D721Med (cell line): ENCODE results near the gene SH3TC2.

Experiments used
- DNase-seq: peaks from one replicate; pipeline ENCODE4 v3.0.0; 2011; ENCODE audit warnings: low spot score; ENCODE audit not compliant: insufficient read length
- FAIRE-seq: peaks from 2 replicates; lab custom pipeline; 2011; peaks lifted over from hg19 to GRCh38; lab: Jason Lieb, UNC
- TF ChIP-seq, protein P1 (sequence below): IDR thresholded peaks from 2 replicates; pipeline ENCODE4 v1.5.1; 2012; ENCODE audit warnings: mild to moderate bottlenecking, control low read depth; ENCODE audit not compliant: insufficient read depth; ENCODE audit errors: missing control alignments

SH3TC2 gene

DNA sequence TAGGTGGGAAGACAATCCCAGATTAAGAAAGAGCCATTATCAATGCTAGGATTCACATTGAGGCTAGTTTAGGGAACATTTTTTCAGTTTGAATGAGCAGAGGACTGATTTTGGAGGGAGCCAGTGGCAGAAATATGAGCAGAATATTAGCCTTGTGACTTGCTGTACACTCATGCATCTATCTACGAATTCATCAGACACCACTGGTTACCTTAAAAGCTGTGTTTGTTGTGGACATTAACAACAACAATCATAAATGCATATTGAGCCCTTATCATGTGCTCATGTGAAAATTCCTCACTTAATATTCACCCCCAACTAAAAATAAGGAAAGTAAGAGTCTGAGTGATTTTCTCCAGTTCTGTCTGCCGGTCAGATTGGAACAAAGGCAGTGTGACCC lies 9.9 kb upstream of the SH3TC2 start:
- FAIRE-seq (no peak), DNase-seq (no peak)
- TF ChIP-seq, protein P1, sequence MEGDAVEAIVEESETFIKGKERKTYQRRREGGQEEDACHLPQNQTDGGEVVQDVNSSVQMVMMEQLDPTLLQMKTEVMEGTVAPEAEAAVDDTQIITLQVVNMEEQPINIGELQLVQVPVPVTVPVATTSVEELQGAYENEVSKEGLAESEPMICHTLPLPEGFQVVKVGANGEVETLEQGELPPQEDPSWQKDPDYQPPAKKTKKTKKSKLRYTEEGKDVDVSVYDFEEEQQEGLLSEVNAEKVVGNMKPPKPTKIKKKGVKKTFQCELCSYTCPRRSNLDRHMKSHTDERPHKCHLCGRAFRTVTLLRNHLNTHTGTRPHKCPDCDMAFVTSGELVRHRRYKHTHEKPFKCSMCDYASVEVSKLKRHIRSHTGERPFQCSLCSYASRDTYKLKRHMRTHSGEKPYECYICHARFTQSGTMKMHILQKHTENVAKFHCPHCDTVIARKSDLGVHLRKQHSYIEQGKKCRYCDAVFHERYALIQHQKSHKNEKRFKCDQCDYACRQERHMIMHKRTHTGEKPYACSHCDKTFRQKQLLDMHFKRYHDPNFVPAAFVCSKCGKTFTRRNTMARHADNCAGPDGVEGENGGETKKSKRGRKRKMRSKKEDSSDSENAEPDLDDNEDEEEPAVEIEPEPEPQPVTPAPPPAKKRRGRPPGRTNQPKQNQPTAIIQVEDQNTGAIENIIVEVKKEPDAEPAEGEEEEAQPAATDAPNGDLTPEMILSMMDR, result no peak

DNA sequence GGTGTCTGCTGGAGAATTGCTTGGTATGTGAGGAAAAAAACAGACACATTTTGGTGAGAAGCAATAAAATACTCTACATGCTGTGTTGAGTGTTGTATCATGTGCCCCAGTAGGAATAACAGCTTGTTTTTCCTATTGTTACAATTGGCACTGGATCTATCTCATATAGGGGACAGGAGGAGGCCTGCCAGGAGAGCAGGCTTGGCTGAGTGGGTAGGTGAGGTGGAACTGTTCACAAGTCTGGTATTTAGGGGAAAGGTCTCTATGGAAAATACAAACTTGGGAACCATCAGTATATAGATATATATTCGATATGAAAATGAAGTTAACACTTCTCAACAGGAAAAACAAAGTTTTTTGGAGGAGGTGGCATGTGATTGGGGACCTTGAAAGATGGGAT lies 9.5 kb upstream of the SH3TC2 start:
- DNase-seq (no peak), FAIRE-seq (no peak)
- TF ChIP-seq, protein P1, result no peak

DNA sequence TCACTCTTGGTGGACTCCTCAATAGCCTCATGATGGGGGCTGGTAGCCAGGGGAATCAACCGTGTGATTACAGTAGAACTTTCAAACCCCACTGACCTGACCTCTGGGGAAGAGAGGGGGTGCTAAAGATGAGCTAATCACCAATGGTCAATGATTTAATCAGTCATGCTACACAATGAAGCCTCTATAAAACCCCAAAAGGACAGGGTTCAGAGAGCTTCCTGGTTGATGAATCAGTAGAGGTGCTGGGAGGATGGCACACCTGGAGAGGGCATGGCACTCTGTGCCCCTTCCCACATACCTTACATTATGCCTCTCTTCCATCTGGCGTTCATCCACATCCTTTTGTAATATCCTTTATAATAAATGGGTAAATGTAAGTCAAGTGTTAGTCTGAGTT lies 8.9 kb upstream of the SH3TC2 start:
- no peak for FAIRE-seq
- DNase-seq, result no peak
- TF ChIP-seq, protein P1, result no peak

DNA sequence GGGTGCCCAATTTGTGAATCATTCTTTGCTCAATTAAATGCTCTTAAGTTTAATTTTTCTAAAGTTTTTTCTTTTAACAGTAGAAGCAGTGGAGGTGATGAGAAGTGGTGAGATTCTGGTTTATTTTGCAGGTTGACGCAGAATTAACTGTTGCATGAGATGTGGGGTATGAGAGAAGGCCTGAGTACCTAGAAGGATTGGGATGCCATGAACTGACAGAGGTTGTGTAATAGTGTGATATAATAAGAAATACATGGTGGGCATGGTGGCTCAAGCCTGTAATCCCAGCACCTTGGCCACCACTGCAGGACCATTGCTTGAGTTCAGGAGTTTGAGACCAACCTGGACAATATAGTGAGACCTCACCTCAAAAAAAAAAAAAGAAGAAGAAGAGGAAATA lies 8.4 kb upstream of the SH3TC2 start:
- FAIRE-seq, result no peak
- DNase-seq, result no peak
- TF ChIP-seq, protein P1, result no peak

DNA sequence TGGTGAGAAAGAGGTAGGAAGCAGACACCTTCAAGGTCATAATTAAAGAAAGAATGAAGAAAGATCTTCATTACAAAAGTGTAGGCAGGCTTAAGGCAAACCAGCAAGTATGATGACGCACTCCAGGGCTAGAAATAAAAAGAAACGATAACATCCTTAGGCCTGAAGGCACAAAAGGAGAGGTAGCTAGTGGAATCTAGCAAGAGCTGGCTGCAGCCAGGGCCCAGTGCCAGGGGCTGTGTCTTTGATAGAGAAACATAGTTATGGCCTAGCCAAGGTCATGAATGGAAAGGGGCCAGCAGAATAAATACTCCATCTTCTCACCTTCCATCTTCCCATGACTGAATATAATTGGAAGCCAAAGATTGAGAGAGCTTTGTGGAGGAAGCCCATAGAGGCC lies 6.8 kb upstream of the SH3TC2 start:
- no peak for FAIRE-seq

DNA sequence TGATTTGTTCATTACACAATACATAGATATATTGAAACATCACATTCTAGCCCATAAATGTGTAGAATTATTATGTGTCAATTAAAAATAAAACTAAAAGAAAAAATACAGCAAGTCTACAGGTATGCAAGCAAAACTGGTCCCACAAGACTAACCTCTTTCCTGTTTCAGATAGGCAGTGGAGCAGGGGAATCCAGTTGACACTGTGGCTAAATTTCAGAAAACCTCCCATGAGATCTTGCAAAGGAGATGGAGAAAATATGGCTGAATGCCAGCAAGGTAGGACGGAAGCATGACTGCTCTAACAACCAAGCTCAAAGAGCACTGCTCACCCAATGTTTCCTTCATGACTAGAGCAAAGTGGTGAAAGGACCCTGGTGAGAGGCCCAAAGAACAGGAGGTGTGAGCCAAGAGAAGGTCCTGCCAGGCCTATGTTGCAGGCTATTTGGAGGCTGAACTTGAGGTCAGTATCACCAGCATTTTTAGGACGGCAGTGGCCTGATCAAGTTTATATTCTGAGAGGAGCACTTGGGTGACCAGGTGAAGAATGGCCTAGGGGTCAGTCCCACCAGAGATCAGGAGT lies 1.1 kb upstream of the SH3TC2 start:
- TF ChIP-seq, protein P1, result no peak
- no peak for DNase-seq
- no peak for FAIRE-seq

More for the DNA sequence above, 6.8 kb upstream of the SH3TC2 start:
- TF ChIP-seq, protein P1, result no peak
- no peak for DNase-seq

DNA sequence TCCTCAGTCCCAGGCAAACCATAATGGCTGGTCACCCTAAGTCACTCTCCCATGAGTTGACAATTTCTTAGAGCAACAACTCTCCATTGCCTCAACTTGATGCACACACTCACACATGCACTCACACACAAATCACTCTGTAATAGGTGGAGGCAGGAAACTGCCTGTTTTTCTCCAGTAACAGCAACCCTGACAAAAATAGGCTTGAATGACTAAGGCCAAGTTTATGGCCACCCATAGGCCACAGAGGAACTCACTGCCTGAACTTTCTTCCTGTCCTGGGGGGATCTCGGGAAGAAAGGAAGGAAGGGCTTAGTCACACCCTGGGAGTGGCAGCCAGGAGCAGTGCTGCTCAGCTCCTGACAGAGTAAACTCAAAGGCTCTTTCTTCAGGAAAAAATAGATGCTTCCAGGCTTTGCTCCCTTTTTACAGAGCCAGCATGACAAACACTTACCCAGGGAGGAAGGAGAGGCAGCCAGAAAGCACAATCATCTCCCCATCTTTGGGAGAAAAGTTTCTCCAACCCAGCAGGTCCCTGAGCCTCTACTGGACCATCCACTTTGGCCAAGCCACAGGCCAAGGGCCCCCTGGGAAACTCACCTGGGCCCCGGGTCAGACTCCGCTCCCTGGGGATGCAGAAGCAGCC lies 368 bp downstream of the SH3TC2 start:
- TF ChIP-seq, protein P1, result no peak
- FAIRE-seq, result no peak

More for the DNA sequence above, 368 bp downstream of the SH3TC2 start:
- no peak for DNase-seq
